Measurements from ENCODE around the gene AQP12B. TPM values are rescaled to one million over a fixed set of nuclear protein-coding genes. Genes with fewer than 3 reads are reported as not detected.

AQP12B gene
- total RNA-seq, 1 donor from 2014 or later, result not detected

- Histone ChIP-seq H3K4me3 (ENCODE audit: low read depth, low read length) (no peak overlapping the region), H3K27me3 (ENCODE audit: control insufficient read depth, insufficient read depth, low read length) (peaks cover 4% of the 10 kb centered on the region), H3K36me3 (ENCODE audit: control insufficient read depth, insufficient read depth, low read length) (no peaks in the 10 kb centered on the region)
- TF ChIP-seq CTCF (IDR thresholded peaks at IDR 0.05; ENCODE audit: insufficient read depth, low read length, severe bottlenecking), result no peak
- FAIRE-seq, result no peak
- no peak for DNase-seq (ENCODE audit: low read depth)
Measured at GRCh38 chr2:240719676-240720545, 37.2 kb upstream of the AQP12B start.

GRCh38 chr2:240718896-240719490 is 36.3 kb upstream of the AQP12B start:
- H3K4me3 ChIP-seq (ENCODE audit: low read depth, low read length), result no peak overlapping the region
- H3K27me3 ChIP-seq (ENCODE audit: control insufficient read depth, insufficient read depth, low read length), result peaks cover 4% of the 10 kb centered on the region
- DNase-seq (ENCODE audit: low read depth) (no peak), FAIRE-seq (no peak)
- no peaks in the 10 kb centered on the region for H3K36me3 ChIP-seq (ENCODE audit: control insufficient read depth, insufficient read depth, low read length)
- TF ChIP-seq CTCF (IDR thresholded peaks at IDR 0.05; ENCODE audit: insufficient read depth, low read length, severe bottlenecking), result no peak

- no peaks in the 10 kb centered on the region for H3K36me3 ChIP-seq (ENCODE audit: control insufficient read depth, insufficient read depth, low read length)
- H3K27me3 ChIP-seq (ENCODE audit: control insufficient read depth, insufficient read depth, low read length), result peaks cover 4% of the 10 kb centered on the region
- FAIRE-seq, result no peak
Measured at GRCh38 chr2:240717681-240718581, 35.2 kb upstream of the AQP12B start.

GRCh38 chr2:240717181-240717641 is 34.5 kb upstream of the AQP12B start:
- FAIRE-seq (no peak), DNase-seq (ENCODE audit: low read depth) (no peak)
- Histone ChIP-seq H3K27me3 (ENCODE audit: control insufficient read depth, insufficient read depth, low read length) (peaks cover 4% of the 10 kb centered on the region), H3K36me3 (ENCODE audit: control insufficient read depth, insufficient read depth, low read length) (no peaks in the 10 kb centered on the region), H3K4me3 (ENCODE audit: low read depth, low read length) (no peak overlapping the region)
- no peak for TF ChIP-seq CTCF (IDR thresholded peaks at IDR 0.05; ENCODE audit: insufficient read depth, low read length, severe bottlenecking)

More at GRCh38 chr2:240717681-240718581, 35.2 kb upstream of the AQP12B start:
- no peak overlapping the region for H3K4me3 ChIP-seq (ENCODE audit: low read depth, low read length)
- TF ChIP-seq CTCF (IDR thresholded peaks at IDR 0.05; ENCODE audit: insufficient read depth, low read length, severe bottlenecking), result no peak
- DNase-seq (ENCODE audit: low read depth), result no peak

GRCh38 chr2:240716130-240716798 is 33.6 kb upstream of the AQP12B start:
- H3K36me3 ChIP-seq (ENCODE audit: control insufficient read depth, insufficient read depth, low read length), result no peaks in the 10 kb centered on the region
- peaks cover 4% of the 10 kb centered on the region for H3K27me3 ChIP-seq (ENCODE audit: control insufficient read depth, insufficient read depth, low read length)
- no peak for FAIRE-seq
- DNase-seq (ENCODE audit: low read depth), result no peak
- no peak for TF ChIP-seq CTCF (IDR thresholded peaks at IDR 0.05; ENCODE audit: insufficient read depth, low read length, severe bottlenecking)
- no peak overlapping the region for H3K4me3 ChIP-seq (ENCODE audit: low read depth, low read length)

All from bronchial epithelial cell (primary cell).